IMR-90 (cell line): ENCODE results near the gene DBNL. TPM values are rescaled to one million over a fixed set of nuclear protein-coding genes. Genes with fewer than 3 reads are reported as not detected.

Experiments used
- ATAC-seq: fragments of 200-7000 bp; cut with Tn5 transposase; 2 replicates; pipeline ENCODE4 v1.9.1; 2020; ENCODE audit warnings: low read depth, mild to moderate bottlenecking, moderate library complexity
- BruUV-seq: library from RNA; stranded (reverse); fragments of 400-500 nt; replicated peaks from 2 replicates; lab custom pipeline; 2021; lab: Mats Ljungman, UMichigan
- CTCF ChIA-PET: fragments of 300-600 bp; formaldehyde crosslinking; extraction: SDS; loops from one replicate; lab custom pipeline; 2021; ENCODE audit warnings: antibody characterized with exemption; lab: Yijun Ruan, JAX
- POLR2A ChIA-PET: fragments of 300-600 bp; sonication (Branson Sonifier 250); formaldehyde crosslinking; loops from one replicate; lab custom pipeline; 2022; ENCODE audit warnings: antibody characterized with exemption; ENCODE audit not compliant: unreplicated experiment; lab: Charles Lee
- DNase-seq: peaks from one replicate; pipeline ENCODE4 v3.0.0; 2013
- H2AFZ ChIP-seq: replicated peaks from 2 replicates; pipeline ENCODE3; 2013; ENCODE audit warnings: low read length, mild to moderate bottlenecking; ENCODE audit not compliant: poor library complexity
- H2AK5ac ChIP-seq: 2 replicates; pipeline ENCODE4 v1.6.1; 2013; ENCODE audit warnings: low read depth, low read length, inconsistent platforms
- H2AK9ac ChIP-seq: replicated peaks from 2 replicates; pipeline ENCODE3; 2013; ENCODE audit warnings: mild to moderate bottlenecking, low read depth, low read length, moderate library complexity; ENCODE audit not compliant: poor library complexity
- H2BK120ac ChIP-seq: 2 replicates; pipeline ENCODE4 v1.6.1; 2013; ENCODE audit warnings: low read depth, low read length, inconsistent platforms
- H2BK15ac ChIP-seq: 3 replicates; pipeline ENCODE4 v1.6.1; 2013; ENCODE audit warnings: low read depth, low read length, inconsistent platforms
- H2BK20ac ChIP-seq: 2 replicates; pipeline ENCODE4 v1.6.1; 2013; ENCODE audit warnings: low read depth, mild to moderate bottlenecking, inconsistent platforms, low read length, moderate library complexity
- H2BK5ac ChIP-seq: 2 replicates; pipeline ENCODE4 v1.6.1; 2013; ENCODE audit warnings: mild to moderate bottlenecking, low read depth, low read length, inconsistent platforms; ENCODE audit not compliant: poor library complexity, severe bottlenecking
- H3K14ac ChIP-seq: replicated peaks from 2 replicates; pipeline ENCODE4 v1.6.1; 2013; ENCODE audit warnings: low read depth, low read length, inconsistent platforms
- H3K18ac ChIP-seq: 2 replicates; pipeline ENCODE4 v1.6.1; 2013; ENCODE audit warnings: low read depth, low read length, control low read depth
- H3K23ac ChIP-seq: 2 replicates; pipeline ENCODE4 v1.6.1; 2013; ENCODE audit warnings: low read depth, low read length, inconsistent platforms
- H3K27ac ChIP-seq: 2 replicates; pipeline ENCODE4 v1.5.1; 2013; ENCODE audit warnings: mild to moderate bottlenecking, control low read depth, low read length; ENCODE audit not compliant: insufficient read depth
- H3K27me3 ChIP-seq: 2 replicates; pipeline ENCODE4 v1.6.1; 2013; ENCODE audit warnings: low read length; ENCODE audit not compliant: control insufficient read depth, insufficient read depth
- H3K36me3 ChIP-seq: 2 replicates; pipeline ENCODE4 v1.6.1; 2013; ENCODE audit warnings: low read length, mixed read lengths; ENCODE audit not compliant: control insufficient read depth, insufficient read depth
- H3K4ac ChIP-seq: 2 replicates; pipeline ENCODE4 v1.6.1; 2013; ENCODE audit warnings: low read depth, low read length, inconsistent platforms
- H3K4me1 ChIP-seq: 2 replicates; pipeline ENCODE4 v1.6.1; 2013; ENCODE audit warnings: low read length, mixed read lengths; ENCODE audit not compliant: control insufficient read depth, insufficient read depth
- H3K4me2 ChIP-seq: 2 replicates; pipeline ENCODE4 v1.6.1; 2013; ENCODE audit warnings: low read depth, mild to moderate bottlenecking, control low read depth, low read length, moderate library complexity
- H3K4me3 ChIP-seq: 2 replicates; pipeline ENCODE4 v1.5.1; 2013; ENCODE audit warnings: low read depth, mild to moderate bottlenecking, control low read depth, low read length, moderate library complexity; ENCODE audit not compliant: insufficient read depth
- H3K56ac ChIP-seq: 2 replicates; pipeline ENCODE4 v1.6.1; 2013; ENCODE audit warnings: low read length, inconsistent platforms; ENCODE audit not compliant: insufficient read depth; ENCODE audit errors: extremely low read depth
- H3K79me1 ChIP-seq, 2 experiments: 2 replicates each; pipeline ENCODE4 v1.6.1; 2013; ENCODE audit warnings: low read length in 2 of 2, inconsistent platforms in 1 of 2, low read depth in 1 of 2
- H3K9ac ChIP-seq: 2 replicates; pipeline ENCODE4 v1.6.1; 2013; ENCODE audit warnings: low read depth, low read length, control low read depth
- H3K9me1 ChIP-seq: 2 replicates; pipeline ENCODE4 v1.6.1; 2013; ENCODE audit warnings: low read length, inconsistent platforms; ENCODE audit not compliant: insufficient read depth
- H3K9me3 ChIP-seq: 2 replicates; pipeline ENCODE4 v1.6.1; 2013; ENCODE audit warnings: low read length; ENCODE audit not compliant: control insufficient read depth, insufficient read depth
- H4K20me1 ChIP-seq: 2 replicates; pipeline ENCODE4 v1.6.1; 2013; ENCODE audit warnings: low read length, inconsistent platforms; ENCODE audit not compliant: insufficient read depth
- H4K5ac ChIP-seq: 2 replicates; pipeline ENCODE4 v1.6.1; 2013; ENCODE audit warnings: mild to moderate bottlenecking, low read depth, low read length, control low read depth
- H4K8ac ChIP-seq, 2 experiments: 2 replicates each; pipeline ENCODE4 v1.6.1; 2013; ENCODE audit warnings: low read depth in 2 of 2, low read length in 2 of 2, control low read depth in 1 of 2, inconsistent platforms in 1 of 2
- H4K91ac ChIP-seq: 2 replicates; pipeline ENCODE4 v1.6.1; 2013; ENCODE audit warnings: low read depth, low read length, inconsistent platforms; ENCODE audit not compliant: insufficient read depth
- BHLHE40 ChIP-seq: fragments of 150-350 bp; IDR thresholded peaks from 2 replicates; pipeline ENCODE4 v1.6.1; 2016; ENCODE audit warnings: mild to moderate bottlenecking, low read depth, low read length
- CEBPB ChIP-seq: IDR thresholded peaks from 2 replicates; pipeline ENCODE4 v1.6.1; 2012; ENCODE audit warnings: low read depth, low read length, improper control_type of control experiment
- CHD1 ChIP-seq: IDR thresholded peaks from 2 replicates; pipeline ENCODE4 v1.6.1; 2012; ENCODE audit warnings: low read depth, low read length, improper control_type of control experiment
- FOS ChIP-seq: fragments of 150-350 bp; IDR thresholded peaks from 2 replicates; pipeline ENCODE4 v1.6.1; 2016; ENCODE audit warnings: low read depth, low read length
- MAFK ChIP-seq: IDR thresholded peaks from 2 replicates; pipeline ENCODE4 v1.6.1; 2012; ENCODE audit warnings: low read depth, low read length, improper control_type of control experiment
- MAZ ChIP-seq: IDR thresholded peaks from 2 replicates; pipeline ENCODE4 v1.6.1; 2012; ENCODE audit warnings: low read depth, mild to moderate bottlenecking, low read length, improper control_type of control experiment, moderate library complexity, borderline replicate concordance
- MXI1 ChIP-seq: IDR thresholded peaks from 2 replicates; pipeline ENCODE4 v1.6.1; 2012; ENCODE audit warnings: low read depth, mild to moderate bottlenecking, low read length, moderate library complexity, borderline replicate concordance
- NFE2L2 ChIP-seq: fragments of 150-350 bp; IDR thresholded peaks from 2 replicates; pipeline ENCODE4 v1.6.1; 2016; ENCODE audit warnings: low read depth, mild to moderate bottlenecking, low read length
- POLR2A ChIP-seq: IDR thresholded peaks from 2 replicates; pipeline ENCODE4 v1.6.1; 2012; ENCODE audit warnings: mild to moderate bottlenecking, low read depth, low read length
- RAD21 ChIP-seq: IDR thresholded peaks from 2 replicates; pipeline ENCODE4 v1.6.1; 2012; ENCODE audit warnings: low read length, improper control_type of control experiment
- RCOR1 ChIP-seq: IDR thresholded peaks from 2 replicates; pipeline ENCODE4 v1.6.1; 2012; ENCODE audit warnings: mild to moderate bottlenecking, low read length, improper control_type of control experiment; ENCODE audit not compliant: insufficient replicate concordance
- RFX5 ChIP-seq: IDR thresholded peaks from 2 replicates; pipeline ENCODE4 v1.8.0; 2012; ENCODE audit warnings: low read depth, mild to moderate bottlenecking, low read length, moderate library complexity
- SMC3 ChIP-seq: fragments of 150-350 bp; IDR thresholded peaks from 2 replicates; pipeline ENCODE4 v1.6.1; 2016; ENCODE audit warnings: low read depth, mild to moderate bottlenecking, antibody characterized with exemption, low read length, moderate library complexity
- WGBS, 2 experiments: methylation state at CpG; one replicate each; pipeline versions ENCODE4 v1.1.5 to v1.1.7; 2013; ENCODE audit warnings: missing lambda C conversion rate in 2 of 2; ENCODE audit not compliant: insufficient read length in 1 of 2; ENCODE audit errors: extremely low coverage in 2 of 2; 5-methylcytosine and 5-hydroxymethylcytosine counted together
- dilution Hi-C: fragments of 300-500 bp; cut with HindIII; formaldehyde crosslinking; loops from one replicate; pipeline ENCODE4 v1.14.3; 2018; ENCODE audit warnings: low sequenced_read_pairs; ENCODE audit not compliant: unreplicated experiment
- in situ Hi-C: fragments of 300-500 bp; cut with MboI; formaldehyde crosslinking; loops from 3 replicates; pipeline ENCODE4 v1.14.3; 2019; ENCODE audit warnings: low sequenced_read_pairs, inconsistent platforms, mixed read lengths
- intact Hi-C: fragments of 100-400 bp; cut with micrococcal nuclease; formaldehyde crosslinking; loops from 2 replicates; pipeline ENCODE4 v1.10.0; 2022
- polyA plus RNA-seq, 3 experiments: library from polyadenylated mRNA; depleted of rRNA; stranded (reverse); fragments of >200 nt; gene quantifications; 2 replicates each; pipeline ENCODE4 v1.2.3, GENCODE V29; 2012; ENCODE audit warnings: low replicate concordance in 1 of 3
- total RNA-seq: library from RNA; depleted of rRNA; stranded (reverse); fragments of >200 nt; gene quantifications from 2 replicates; pipeline ENCODE4 v1.2.3, GENCODE V29; 2012
- TF ChIP-seq, protein P1 (sequence below): conservative IDR thresholded peaks from 2 replicates; pipeline ENCODE4 v1.5.1; 2012; ENCODE audit warnings: mild to moderate bottlenecking, low read depth, low read length, improper control_type of control experiment
- TF ChIP-seq, protein P2 (sequence below): fragments of 150-350 bp; IDR thresholded peaks from 2 replicates; pipeline ENCODE4 v1.6.1; 2017; ENCODE audit warnings: mild to moderate bottlenecking, antibody characterized with exemption, low read length, low read depth
- TF ChIP-seq, protein P3 (sequence below): fragments of 150-350 bp; IDR thresholded peaks from 2 replicates; pipeline ENCODE4 v1.6.1; 2016; ENCODE audit warnings: low read depth, mild to moderate bottlenecking, low read length, moderate library complexity, borderline replicate concordance

Gene DBNL
- total and polyA plus RNA-seq, 2 of the 4 experiments (the other 2 are of a cell fraction) = 157 to 179 TPM

DNA sequence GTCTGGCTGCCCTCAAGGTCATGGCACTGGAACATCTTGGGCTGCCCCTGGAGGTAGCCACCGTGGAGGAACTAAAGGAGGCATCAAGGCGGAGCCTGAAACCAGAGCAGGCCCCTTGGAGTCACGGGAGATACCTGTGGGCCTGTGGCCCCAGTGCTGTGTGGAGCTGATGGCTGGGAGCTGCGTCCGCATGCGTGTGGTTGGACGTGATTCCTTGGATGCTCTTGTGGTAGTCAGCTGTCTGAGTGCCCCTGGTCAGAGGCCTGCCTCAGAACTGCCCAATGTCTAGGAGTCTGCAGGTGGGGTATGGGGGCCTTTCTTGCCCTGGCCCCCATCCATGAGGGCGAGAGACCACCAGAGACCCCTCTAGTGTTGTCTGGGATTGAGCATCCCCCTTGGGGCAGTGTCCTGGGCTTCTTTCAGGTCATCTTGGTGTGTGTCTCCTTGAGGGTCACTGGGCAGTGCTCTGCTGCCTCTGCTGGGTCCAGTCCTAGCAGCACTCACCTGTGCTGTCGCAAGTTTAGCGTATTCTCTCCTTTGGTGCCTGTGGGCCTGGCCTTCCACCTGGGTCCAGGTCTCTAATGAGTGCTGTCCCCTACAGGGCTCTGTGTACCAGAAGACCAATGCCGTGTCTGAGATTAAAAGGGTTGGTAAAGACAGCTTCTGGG, 12.8 kb downstream of the DBNL start:
- no peak overlapping the region for H2AK9ac ChIP-seq
- in situ Hi-C loops (no loop called here), intact Hi-C loops (no loop called here), dilution Hi-C loops (no loop called here)
- H4K91ac ChIP-seq = no peak overlapping the region
- peaks cover 71% of the 10 kb centered on the region for H3K36me3 ChIP-seq
- peaks cover 3% of the 10 kb centered on the region; the same call in 1 of the 2 replicates for H3K9me1 ChIP-seq
- no peak overlapping the region for H4K8ac ChIP-seq
- no peak overlapping the region for H3K18ac ChIP-seq
- no peak overlapping the region for H4K5ac ChIP-seq
- TF ChIP-seq CEBPB (no peak), POLR2A (no peak), FOS (no peak), RCOR1 (no peak), MXI1 (no peak), RFX5 (no peak), MAZ (no peak), RAD21 (no peak), BHLHE40 (no peak), CHD1 (no peak), MAFK (no peak), NFE2L2 (no peak), SMC3 (no peak)
- TF ChIP-seq, protein P1, sequence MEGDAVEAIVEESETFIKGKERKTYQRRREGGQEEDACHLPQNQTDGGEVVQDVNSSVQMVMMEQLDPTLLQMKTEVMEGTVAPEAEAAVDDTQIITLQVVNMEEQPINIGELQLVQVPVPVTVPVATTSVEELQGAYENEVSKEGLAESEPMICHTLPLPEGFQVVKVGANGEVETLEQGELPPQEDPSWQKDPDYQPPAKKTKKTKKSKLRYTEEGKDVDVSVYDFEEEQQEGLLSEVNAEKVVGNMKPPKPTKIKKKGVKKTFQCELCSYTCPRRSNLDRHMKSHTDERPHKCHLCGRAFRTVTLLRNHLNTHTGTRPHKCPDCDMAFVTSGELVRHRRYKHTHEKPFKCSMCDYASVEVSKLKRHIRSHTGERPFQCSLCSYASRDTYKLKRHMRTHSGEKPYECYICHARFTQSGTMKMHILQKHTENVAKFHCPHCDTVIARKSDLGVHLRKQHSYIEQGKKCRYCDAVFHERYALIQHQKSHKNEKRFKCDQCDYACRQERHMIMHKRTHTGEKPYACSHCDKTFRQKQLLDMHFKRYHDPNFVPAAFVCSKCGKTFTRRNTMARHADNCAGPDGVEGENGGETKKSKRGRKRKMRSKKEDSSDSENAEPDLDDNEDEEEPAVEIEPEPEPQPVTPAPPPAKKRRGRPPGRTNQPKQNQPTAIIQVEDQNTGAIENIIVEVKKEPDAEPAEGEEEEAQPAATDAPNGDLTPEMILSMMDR = no peak
- TF ChIP-seq, protein P2, sequence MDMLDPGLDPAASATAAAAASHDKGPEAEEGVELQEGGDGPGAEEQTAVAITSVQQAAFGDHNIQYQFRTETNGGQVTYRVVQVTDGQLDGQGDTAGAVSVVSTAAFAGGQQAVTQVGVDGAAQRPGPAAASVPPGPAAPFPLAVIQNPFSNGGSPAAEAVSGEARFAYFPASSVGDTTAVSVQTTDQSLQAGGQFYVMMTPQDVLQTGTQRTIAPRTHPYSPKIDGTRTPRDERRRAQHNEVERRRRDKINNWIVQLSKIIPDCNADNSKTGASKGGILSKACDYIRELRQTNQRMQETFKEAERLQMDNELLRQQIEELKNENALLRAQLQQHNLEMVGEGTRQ = no peak
- TF ChIP-seq, protein P3, sequence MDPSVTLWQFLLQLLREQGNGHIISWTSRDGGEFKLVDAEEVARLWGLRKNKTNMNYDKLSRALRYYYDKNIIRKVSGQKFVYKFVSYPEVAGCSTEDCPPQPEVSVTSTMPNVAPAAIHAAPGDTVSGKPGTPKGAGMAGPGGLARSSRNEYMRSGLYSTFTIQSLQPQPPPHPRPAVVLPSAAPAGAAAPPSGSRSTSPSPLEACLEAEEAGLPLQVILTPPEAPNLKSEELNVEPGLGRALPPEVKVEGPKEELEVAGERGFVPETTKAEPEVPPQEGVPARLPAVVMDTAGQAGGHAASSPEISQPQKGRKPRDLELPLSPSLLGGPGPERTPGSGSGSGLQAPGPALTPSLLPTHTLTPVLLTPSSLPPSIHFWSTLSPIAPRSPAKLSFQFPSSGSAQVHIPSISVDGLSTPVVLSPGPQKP = no peak
- no peak overlapping the region for H3K14ac ChIP-seq
- no peak overlapping the region for H2AK5ac ChIP-seq
- H3K27ac ChIP-seq = no peak overlapping the region
- no peak for ATAC-seq
- H3K9me3 ChIP-seq = no peaks in the 10 kb centered on the region
- no peak overlapping the region for H3K4me2 ChIP-seq
- peaks cover 15 to 28% of the 10 kb centered on the region in 2 experiments for H3K79me1 ChIP-seq
- peaks cover 31% of the 10 kb centered on the region; the same call in 1 of the 2 replicates for H4K20me1 ChIP-seq
- BruUV-seq = no TSS peak
- H3K56ac ChIP-seq = no peak overlapping the region
- H3K23ac ChIP-seq = no peak overlapping the region
- no peak overlapping the region for H2BK5ac ChIP-seq
- no peaks in the 10 kb centered on the region for H3K4me1 ChIP-seq
- H2BK15ac ChIP-seq = no peak overlapping the region
- no peak overlapping the region for H3K4me3 ChIP-seq
- no peak overlapping the region for H2BK120ac ChIP-seq
- CTCF ChIA-PET = no interaction called here
- 89% methylated on average over 4 of the region's 11 CpGs; no CpG with 5 or more reads in 1 of the 2 experiments for WGBS, 2 experiments
- H2AFZ ChIP-seq = no peak overlapping the region
- no peak overlapping the region for H3K9ac ChIP-seq
- POLR2A ChIA-PET = no interaction called here
- H2BK20ac ChIP-seq = no peak overlapping the region
- no peak for DNase-seq
- H3K27me3 ChIP-seq = no peaks in the 10 kb centered on the region
- no peak overlapping the region for H3K4ac ChIP-seq
